Endodermal cell (in vitro differentiated cells): ENCODE data around the gene METTL25B. TPM values are rescaled to one million over a fixed set of nuclear protein-coding genes. Genes with fewer than 3 reads are reported as not detected.
A peak's percentile ranks its signal among the peaks of the same experiment; 100 is the strongest.

Experiments
- DNase-seq: peaks from one replicate; pipeline ENCODE4 v3.0.0-alpha.2; 2017
- H3K27ac ChIP-seq: 2 replicates; pipeline ENCODE4 v1.5.1; 2013; ENCODE audit warnings: mild to moderate bottlenecking, low read depth, low read length, moderate library complexity
- H3K27me3 ChIP-seq: 2 replicates; pipeline ENCODE4 v1.6.1; 2013; ENCODE audit warnings: mild to moderate bottlenecking, low read length, moderate library complexity; ENCODE audit not compliant: insufficient read depth, control insufficient read depth, poor library complexity, severe bottlenecking
- H3K36me3 ChIP-seq: 2 replicates; pipeline ENCODE4 v1.7.0; 2013; ENCODE audit warnings: mild to moderate bottlenecking, low read length, moderate library complexity; ENCODE audit not compliant: control insufficient read depth, insufficient read depth
- H3K4me1 ChIP-seq: one replicate; pipeline ENCODE4 v1.7.0; 2013; ENCODE audit warnings: low read length; ENCODE audit not compliant: control insufficient read depth, insufficient read depth
- H3K4me3 ChIP-seq: 2 replicates; pipeline ENCODE4 v1.5.1; 2013; ENCODE audit warnings: mild to moderate bottlenecking, low read length, moderate library complexity
- H3K9ac ChIP-seq: 2 replicates; pipeline ENCODE4 v1.6.1; 2013; ENCODE audit warnings: mild to moderate bottlenecking, low read length, moderate library complexity; ENCODE audit not compliant: poor library complexity, severe bottlenecking; ENCODE audit errors: extremely low read depth
- H3K9me3 ChIP-seq: 2 replicates; pipeline ENCODE4 v1.6.1; 2013; ENCODE audit warnings: mild to moderate bottlenecking, low read length, moderate library complexity; ENCODE audit not compliant: control insufficient read depth
- H3K27ac Mint-ChIP-seq: 2 replicates; pipeline ENCODE4 v1.8.0; 2020; ENCODE audit warnings: mixed read lengths
- H3K27me3 Mint-ChIP-seq: 2 replicates; pipeline ENCODE4 v1.8.0; 2021; ENCODE audit warnings: mild to moderate bottlenecking, mixed read lengths; ENCODE audit not compliant: insufficient read depth
- H3K36me3 Mint-ChIP-seq: 2 replicates; pipeline ENCODE4 v1.8.0; 2020; ENCODE audit warnings: low read depth, mixed read lengths
- H3K4me1 Mint-ChIP-seq: 2 replicates; pipeline ENCODE4 v1.8.0; 2020; ENCODE audit warnings: mixed read lengths
- H3K4me3 Mint-ChIP-seq: 2 replicates; pipeline ENCODE4 v1.8.0; 2020; ENCODE audit warnings: mild to moderate bottlenecking, moderate library complexity, mixed read lengths
- H3K9me3 Mint-ChIP-seq: 2 replicates; pipeline ENCODE4 v1.8.0; 2020; ENCODE audit warnings: mild to moderate bottlenecking, mixed read lengths
- WGBS, 2 experiments: methylation state at CpG; one replicate each; pipeline versions ENCODE4 v1.1.5 to v1.1.7; 2013; ENCODE audit warnings: missing lambda C conversion rate in 2 of 2, mixed read lengths in 1 of 2; ENCODE audit not compliant: insufficient coverage in 1 of 2, insufficient read length in 1 of 2; 5-methylcytosine and 5-hydroxymethylcytosine counted together
- total RNA-seq, 2 donors: library from RNA; stranded (reverse); fragmentation: NEBNext Ultra II Directional in 1 of 2; extraction: Animal tissue kit (Norgen Biotek cat#: 25700) in 1 of 2; gene quantifications; 2 replicates in 1 of 2; 3 replicates in 1 of 2; pipeline ENCODE4 v1.2.1, GENCODE V29; 2021
- TF ChIP-seq, protein P1 (sequence below): fragments of 200-600 bp; sonication (generic); conservative IDR thresholded peaks from 2 replicates; pipeline ENCODE4 v1.5.0; 2021; ENCODE audit warnings: antibody characterized with exemption, mild to moderate bottlenecking

Gene METTL25B
- total RNA-seq, 2 donors from 2014 or later: 25.9 to 35.5 TPM

- no peak overlapping the region for H3K4me3 Mint-ChIP-seq
- Histone ChIP-seq H3K36me3 (peaks cover 39% of the 10 kb centered on the region), H3K27me3 (no peaks in the 10 kb centered on the region), H3K27ac (no peak overlapping the region), H3K9ac (no peak overlapping the region), H3K4me3 (no peak overlapping the region), H3K4me1 (peaks cover 7% of the 10 kb centered on the region), H3K9me3 (no peaks in the 10 kb centered on the region)
- H3K36me3 Mint-ChIP-seq: peaks cover 33% of the 10 kb centered on the region
- peaks cover 48% of the 10 kb centered on the region for H3K4me1 Mint-ChIP-seq
- no peaks in the 10 kb centered on the region for H3K27me3 Mint-ChIP-seq
- H3K27ac Mint-ChIP-seq: no peak overlapping the region
- DNase-seq: no peak
- H3K9me3 Mint-ChIP-seq: no peaks in the 10 kb centered on the region
- TF ChIP-seq, protein P1, sequence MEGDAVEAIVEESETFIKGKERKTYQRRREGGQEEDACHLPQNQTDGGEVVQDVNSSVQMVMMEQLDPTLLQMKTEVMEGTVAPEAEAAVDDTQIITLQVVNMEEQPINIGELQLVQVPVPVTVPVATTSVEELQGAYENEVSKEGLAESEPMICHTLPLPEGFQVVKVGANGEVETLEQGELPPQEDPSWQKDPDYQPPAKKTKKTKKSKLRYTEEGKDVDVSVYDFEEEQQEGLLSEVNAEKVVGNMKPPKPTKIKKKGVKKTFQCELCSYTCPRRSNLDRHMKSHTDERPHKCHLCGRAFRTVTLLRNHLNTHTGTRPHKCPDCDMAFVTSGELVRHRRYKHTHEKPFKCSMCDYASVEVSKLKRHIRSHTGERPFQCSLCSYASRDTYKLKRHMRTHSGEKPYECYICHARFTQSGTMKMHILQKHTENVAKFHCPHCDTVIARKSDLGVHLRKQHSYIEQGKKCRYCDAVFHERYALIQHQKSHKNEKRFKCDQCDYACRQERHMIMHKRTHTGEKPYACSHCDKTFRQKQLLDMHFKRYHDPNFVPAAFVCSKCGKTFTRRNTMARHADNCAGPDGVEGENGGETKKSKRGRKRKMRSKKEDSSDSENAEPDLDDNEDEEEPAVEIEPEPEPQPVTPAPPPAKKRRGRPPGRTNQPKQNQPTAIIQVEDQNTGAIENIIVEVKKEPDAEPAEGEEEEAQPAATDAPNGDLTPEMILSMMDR: peak; percentile 52
- 94 to 96% methylated on average over 3 of the region's 3 CpGs for WGBS, 2 experiments
Measured at GRCh38 chr1:156773607-156774006, 45.3 kb downstream of the METTL25B start.

DNA sequence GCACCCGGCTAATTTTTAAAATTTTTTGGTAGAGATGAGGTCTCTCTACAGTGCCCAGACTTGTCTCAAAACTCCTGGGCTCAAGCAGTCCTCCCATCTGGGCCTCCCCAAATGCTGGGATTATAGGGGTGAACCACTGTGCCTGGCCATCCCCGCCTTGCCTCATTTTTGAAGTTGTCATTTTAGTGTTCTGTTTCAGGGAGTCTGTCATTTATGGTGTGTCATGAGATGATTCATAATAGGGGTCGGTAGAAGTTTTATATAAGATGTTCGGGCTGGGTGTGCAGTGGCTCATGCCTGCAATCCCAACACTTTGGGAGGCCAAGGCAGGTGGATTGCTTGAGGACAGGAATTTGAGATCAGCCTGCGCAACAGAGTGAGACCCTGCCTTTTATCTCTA is 47.5 kb downstream of the METTL25B start:
- Histone ChIP-seq H3K4me1 (peaks cover 7% of the 10 kb centered on the region), H3K27me3 (no peaks in the 10 kb centered on the region), H3K9me3 (no peaks in the 10 kb centered on the region), H3K9ac (no peak overlapping the region), H3K4me3 (no peak overlapping the region), H3K27ac (no peak overlapping the region), H3K36me3 (peaks cover 31% of the 10 kb centered on the region)
- WGBS, 2 experiments: 94 to 97% methylated on average over 3 to 5 of the region's 5 CpGs
- DNase-seq: no peak
- H3K27me3 Mint-ChIP-seq: no peaks in the 10 kb centered on the region
- peaks cover 23% of the 10 kb centered on the region for H3K36me3 Mint-ChIP-seq
- no peak overlapping the region for H3K27ac Mint-ChIP-seq
- TF ChIP-seq, protein P1: no peak
- peaks cover 34% of the 10 kb centered on the region for H3K4me1 Mint-ChIP-seq
- H3K4me3 Mint-ChIP-seq: no peak overlapping the region
- H3K9me3 Mint-ChIP-seq: no peaks in the 10 kb centered on the region

- 80 to 86% methylated on average over 2 to 4 of the region's 4 CpGs for WGBS, 2 experiments
- DNase-seq: no peak
- Histone ChIP-seq H3K4me3 (no peak overlapping the region), H3K4me1 (peaks cover 7% of the 10 kb centered on the region), H3K27ac (no peak overlapping the region), H3K9ac (no peak overlapping the region), H3K36me3 (peaks cover 35% of the 10 kb centered on the region), H3K27me3 (no peaks in the 10 kb centered on the region), H3K9me3 (no peaks in the 10 kb centered on the region)
- no peaks in the 10 kb centered on the region for H3K9me3 Mint-ChIP-seq
- H3K4me3 Mint-ChIP-seq: no peak overlapping the region
- peaks cover 26% of the 10 kb centered on the region for H3K36me3 Mint-ChIP-seq
- TF ChIP-seq, protein P1: no peak
- H3K4me1 Mint-ChIP-seq: peaks cover 27% of the 10 kb centered on the region
- no peaks in the 10 kb centered on the region for H3K27me3 Mint-ChIP-seq
- no peak overlapping the region for H3K27ac Mint-ChIP-seq
Measured at GRCh38 chr1:156776942-156777341, 48.7 kb downstream of the METTL25B start.
